HG03066 (cell line): ENCODE data around the gene PAIP2.
"Not testable (repeated sequence)": the region's sequence is repeated elsewhere in the genome, so short reads cannot be mapped to it uniquely, and the experiment has no call there.

ENCODE experiments used
- ATAC-seq: cut with Tn5 transposase; IDR thresholded peaks from one replicate; pipeline ENCODE4 v1.9.1; 2021; ENCODE audit warnings: low read depth; ENCODE audit not compliant: unreplicated experiment

The PAIP2 gene

DNA sequence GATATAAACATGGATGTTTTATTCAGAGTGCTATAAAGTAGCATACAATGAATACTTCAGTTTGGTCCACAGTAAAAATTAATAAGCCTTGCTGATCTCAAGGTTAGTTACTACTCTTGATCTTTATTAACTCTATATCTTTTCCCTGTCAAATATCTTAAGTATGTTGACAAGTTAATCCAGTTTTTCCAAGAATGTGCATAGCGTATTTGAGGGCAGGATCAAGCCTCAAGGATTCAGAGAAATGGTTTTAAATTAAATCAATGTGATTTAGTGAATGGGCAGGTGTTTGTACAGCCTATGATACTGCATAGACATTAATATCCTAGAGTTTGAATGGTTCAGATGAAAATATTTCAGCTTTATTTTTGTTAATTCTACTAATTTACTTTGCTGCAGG, 27.4 kb upstream of the PAIP2 start:
- ATAC-seq = no peak

DNA sequence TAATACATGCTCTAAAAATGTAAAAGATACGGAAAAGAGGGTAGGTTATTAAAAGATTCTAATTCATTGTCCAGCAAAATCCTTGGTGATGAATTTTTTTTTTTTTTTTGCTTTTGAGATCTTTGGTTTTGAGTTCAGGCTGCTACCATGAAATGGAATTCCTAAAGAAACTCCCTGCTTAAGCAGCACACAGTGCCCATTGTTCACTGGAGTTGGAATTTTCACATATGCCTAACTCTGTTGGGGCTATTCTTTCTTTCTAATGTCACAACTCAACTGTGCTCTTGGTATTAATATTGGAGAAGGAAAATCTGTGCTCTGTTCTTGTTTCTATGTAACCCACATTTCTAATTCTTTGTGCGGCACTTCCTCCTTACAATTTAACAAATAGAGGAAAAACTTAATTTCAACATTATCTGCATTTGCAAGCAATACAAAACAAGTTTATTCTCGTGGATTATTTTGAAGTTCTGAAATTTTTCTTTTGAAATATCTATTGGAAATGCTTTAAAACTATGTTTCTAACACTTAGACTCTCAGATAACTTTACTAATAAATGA, 26.5 kb upstream of the PAIP2 start:
- ATAC-seq = no peak

DNA sequence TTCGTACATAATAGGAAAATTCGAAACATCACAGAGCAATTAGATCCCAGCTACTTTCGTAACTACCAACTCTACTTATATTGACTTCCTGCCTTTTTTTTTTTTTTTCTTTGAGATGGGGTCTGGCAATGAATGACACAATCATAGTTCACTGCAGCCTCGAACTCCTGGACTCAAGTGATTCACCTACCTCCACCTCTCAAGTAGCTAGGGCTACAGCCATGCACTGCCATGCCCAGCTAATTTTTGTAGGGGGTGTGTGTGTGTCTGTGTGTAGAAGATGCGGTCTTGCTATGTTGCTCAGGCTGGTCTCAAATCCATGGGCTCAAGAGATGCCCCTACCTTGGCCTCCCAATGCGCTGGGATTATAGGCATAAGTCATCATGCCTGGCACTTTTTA, 5.8 kb upstream of the PAIP2 start:
- no peak for ATAC-seq

DNA sequence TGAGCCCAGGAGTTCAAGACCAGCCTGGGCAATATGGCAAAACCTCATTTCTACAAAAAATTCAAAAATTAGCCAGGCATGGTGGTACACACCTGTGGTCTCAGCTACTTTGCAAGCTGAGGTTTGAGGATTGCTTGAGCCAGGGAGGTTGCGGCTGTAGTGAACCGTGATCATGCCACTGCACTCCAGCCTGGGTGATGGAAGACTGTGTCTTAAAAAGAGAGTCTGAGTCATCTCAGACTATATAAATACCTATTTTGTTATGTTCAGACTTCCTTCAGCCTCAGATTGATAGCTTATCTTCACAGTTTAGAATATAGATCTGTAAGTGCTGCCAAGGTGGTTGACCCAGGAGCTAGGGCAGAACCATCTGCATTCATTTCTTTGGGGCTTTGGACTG, 1.6 kb upstream of the PAIP2 start:
- ATAC-seq = no peak

DNA sequence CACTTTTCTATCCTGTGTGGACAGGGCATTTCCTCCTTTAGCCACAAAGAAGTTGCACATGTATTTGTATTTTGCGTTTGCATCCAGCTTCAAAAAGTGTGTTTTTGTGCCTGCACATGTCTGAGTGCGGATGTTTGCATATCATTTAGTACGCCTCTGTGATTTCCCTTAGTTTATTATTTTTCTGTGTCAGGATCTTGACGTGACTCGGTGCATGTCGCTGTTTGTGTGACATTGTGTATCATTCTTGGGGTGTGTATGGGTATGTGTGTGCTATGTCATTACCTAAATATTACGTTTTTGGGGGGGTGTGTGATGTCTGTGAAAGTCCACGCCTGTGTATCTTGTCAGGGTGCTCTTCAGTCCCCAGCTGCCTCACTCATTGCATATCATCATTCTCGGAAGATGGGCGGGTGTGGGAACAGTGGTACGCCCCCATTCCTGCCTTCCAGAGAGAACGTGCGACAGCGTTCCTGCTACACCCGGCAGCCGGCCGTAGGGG, 416 bp upstream of the PAIP2 start:
- ATAC-seq = no peak

DNA sequence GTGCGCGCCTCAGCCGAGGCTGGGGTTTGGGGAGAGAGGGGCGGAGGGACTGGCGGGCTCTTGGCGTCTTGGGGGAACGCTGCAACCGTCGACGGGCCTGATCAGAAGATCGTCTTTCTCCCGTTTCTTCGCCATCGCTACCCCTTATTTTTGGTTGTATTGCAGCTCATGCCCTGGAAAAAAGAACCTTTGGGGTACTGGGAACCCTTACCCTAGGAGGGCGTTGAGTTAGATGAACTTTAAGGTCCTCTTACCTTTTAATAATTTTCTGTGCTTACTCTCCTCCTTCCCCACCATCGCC, 719 bp downstream of the PAIP2 start:
- ATAC-seq = no peak

DNA sequence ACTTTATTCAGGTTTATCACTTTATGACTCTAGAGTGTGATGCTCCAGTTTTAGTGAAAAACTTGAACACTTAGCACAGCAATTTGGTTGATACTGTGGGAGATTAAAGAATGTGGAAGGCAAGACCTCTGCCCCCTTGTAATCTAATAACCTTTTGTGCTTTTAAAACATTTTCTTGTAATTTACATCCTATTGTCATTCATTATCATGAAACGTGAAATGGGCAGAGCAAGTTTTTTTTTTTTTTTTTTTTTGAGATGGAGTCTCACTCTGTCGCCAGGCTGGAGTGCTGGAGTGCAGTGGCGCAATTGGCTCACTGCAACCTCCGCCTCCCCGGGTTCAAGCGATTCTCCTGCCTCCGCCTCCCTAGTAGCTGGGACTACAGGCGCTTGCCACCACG, 1.8 kb downstream of the PAIP2 start:
- ATAC-seq = no peak

DNA sequence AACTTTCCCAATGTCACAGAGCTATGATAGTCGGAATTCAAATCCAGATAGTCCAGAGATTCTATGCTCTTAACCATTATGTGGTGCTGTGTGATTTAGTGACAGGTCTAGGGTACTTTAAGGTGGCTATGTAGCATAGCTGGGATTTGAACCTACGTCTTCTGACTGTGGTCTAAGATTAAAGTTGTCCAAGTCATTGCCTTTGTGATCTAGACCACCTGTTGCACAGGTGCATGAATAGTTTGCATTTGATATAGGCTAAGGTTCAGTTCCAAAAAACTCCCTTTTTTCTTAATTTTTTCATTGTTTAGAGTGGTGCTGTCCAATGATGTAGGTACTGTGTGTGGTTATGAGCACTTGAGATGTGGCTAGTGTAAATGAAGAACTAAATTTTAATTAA, 2.5 kb downstream of the PAIP2 start:
- ATAC-seq = no peak

DNA sequence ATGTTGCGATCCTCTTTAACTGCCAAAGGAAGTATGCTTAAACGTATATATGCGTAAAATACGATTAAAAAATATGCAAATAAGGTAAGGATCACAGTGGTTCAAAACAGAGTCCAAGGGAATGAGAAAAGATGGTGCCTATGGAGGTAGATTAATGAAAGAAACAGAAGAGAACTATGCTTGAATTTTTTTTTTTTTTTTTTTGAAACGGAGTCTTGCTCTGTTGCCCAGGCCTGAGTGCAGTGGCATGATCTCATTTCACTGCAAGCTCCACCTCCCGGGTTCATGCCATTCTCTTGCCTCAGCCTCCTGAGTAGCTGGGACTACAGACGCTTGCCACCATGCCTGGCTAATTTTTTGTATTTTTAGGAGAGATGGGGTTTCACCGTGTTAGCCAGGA, 3.8 kb downstream of the PAIP2 start:
- ATAC-seq = not testable (repeated sequence)

DNA sequence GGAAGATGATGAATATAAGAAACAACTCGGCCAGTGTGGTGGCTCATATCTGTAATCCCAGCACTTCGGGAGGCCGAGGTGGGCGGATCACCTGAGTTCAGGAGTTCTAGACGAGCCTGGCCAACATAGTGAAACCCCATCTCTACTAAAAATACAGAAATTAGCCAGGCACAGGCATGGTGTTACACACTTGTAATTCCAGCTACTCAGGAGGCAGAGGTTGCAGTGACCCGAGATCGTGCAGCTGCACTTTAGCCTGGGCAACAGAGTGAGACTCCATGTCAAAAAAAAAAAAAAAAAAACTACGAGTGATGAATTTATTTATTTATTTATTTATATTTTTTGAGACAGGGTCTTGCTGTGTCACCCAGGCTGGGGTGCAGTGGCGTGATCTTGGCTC, 6.2 kb downstream of the PAIP2 start:
- not testable (repeated sequence) for ATAC-seq

DNA sequence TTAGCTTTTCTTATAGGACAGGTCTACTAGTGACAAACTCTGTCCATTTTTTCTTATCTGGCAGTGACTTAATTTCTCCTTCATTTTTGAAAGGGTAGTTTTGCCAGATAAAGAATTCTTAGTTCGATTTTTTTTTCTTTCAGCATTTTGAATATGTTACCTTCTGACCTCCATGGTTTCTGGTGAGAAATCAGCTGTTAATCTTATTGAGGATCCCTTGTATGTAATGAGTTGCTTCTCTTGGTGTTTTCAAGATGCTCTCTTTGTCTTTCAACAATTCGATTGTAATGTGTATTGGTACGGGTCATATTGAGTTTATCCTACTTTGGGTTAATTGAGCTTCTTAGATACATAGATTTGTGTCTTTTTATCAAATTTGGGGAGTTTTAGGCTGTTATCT, 12.5 kb downstream of the PAIP2 start:
- no peak for ATAC-seq

DNA sequence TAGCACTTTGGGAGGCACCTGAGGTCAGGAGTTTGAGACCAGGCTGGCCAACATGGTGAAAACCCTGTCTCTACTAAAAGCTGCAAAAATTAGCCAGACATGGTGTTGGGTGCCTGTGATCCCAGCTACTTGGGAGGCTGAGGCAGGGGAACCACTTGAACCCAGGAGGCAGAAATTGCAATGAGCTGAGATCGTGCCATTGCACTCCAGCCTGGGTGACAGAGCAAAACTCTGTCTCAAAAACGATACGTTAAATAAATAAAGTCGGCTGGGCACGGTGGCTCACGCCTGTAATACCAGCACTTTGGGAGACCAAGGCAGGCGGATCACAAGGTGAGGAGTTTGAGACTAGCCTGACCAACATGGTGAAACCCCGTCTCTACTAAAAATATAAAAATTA, 14.2 kb downstream of the PAIP2 start:
- ATAC-seq = not testable (repeated sequence)

DNA sequence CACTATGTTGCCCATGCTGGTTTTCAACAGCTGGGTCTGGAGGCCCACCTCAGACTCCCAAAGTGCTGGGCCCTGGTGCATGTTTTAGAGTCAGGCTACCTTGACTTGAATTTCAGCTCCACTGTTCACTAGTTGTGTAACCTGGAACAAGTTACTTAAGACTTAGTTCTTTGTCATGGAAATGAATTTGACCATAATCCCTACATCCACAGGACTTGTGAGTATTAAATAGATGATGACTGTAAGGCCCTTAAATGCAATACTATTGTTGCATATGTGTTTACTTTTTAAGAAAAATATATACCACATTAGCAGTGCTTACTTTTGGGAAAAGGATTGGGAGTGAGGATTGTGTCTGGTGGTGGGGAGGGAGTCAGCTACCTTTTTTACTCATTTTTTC, 16.4 kb downstream of the PAIP2 start:
- no peak for ATAC-seq

DNA sequence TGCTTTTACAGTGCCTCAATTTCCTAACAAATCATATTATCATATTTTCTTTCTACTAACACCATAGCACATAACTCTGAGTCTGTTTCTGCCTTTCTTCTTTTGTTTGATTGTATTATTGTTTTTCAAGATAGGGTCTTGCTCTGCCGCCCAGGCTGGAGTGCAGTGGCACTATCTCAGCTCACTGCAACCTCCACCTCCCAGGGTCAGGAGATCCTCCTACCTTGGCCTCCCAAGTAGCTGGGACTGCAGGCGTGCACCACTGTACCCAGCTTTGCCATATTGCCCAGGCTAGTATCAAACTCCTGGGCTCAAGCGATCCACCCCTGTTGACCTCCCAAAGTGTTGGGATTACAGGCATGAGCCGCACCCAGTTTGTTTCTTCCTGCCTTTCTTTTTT, 18.7 kb downstream of the PAIP2 start:
- no peak for ATAC-seq

DNA sequence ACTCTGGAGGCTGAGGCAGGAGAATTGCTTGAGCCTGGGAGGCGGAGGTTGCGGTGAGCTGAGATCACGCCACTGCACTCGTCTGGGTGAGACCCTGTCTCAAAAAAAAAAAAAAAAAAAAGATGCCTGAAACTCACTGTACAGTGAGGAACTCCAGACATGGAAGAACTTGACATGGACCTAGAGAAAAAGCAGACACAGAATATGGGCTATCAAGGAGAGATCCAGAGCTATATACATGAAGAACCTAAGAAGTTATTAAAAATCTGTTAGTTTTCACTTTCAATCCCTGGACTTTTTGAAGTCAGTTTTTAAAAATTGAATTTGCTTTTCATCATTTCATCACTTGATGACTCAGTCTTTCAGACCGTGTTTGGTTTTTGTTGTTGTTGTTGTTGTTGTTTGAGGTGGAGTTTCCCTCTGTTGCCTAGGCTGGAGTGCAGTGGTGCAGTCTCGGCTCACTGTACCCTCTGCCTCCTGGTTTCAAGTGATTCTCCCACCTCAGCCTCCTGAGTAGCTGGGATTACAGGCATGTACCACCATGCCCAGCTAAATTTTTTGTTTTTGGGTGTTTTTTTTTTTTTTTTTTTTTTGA, 20.3 kb downstream of the PAIP2 start:
- no peak for ATAC-seq

DNA sequence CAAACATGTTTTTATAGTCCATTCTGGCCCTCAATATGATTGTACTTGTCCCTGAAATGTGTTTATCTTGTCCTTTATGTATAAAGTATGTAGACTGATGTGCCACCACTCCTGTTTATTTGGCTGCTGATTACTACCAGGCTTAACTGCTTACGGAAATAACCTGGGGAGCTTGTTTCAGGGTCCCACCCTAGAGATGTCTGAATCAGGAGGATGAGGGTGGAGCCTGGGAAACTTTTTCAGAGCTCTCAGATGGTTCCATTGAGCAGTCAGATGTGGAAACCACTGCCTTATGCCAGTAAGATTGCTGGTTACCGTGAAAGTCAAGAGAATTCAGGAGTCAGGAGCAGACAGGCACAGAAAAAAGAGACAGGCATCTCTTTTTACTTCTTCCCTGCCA, 22.3 kb downstream of the PAIP2 start:
- no peak for ATAC-seq

DNA sequence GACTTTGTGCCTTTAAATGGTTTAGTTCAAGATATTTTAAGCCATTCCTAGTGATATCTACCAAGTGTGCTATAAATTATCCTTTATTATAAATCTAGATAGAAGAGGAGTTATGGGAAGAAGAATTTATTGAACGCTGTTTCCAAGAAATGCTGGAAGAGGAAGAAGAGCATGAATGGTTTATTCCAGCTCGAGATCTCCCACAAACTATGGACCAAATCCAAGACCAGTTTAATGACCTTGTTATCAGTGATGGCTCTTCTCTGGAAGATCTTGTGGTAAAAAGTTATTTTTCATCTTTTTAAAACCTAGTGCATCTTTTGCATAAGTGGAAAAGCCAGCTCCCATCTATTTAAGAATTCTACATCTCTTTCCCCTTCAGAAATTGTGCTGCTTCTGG, 22.8 kb downstream of the PAIP2 start:
- no peak for ATAC-seq

DNA sequence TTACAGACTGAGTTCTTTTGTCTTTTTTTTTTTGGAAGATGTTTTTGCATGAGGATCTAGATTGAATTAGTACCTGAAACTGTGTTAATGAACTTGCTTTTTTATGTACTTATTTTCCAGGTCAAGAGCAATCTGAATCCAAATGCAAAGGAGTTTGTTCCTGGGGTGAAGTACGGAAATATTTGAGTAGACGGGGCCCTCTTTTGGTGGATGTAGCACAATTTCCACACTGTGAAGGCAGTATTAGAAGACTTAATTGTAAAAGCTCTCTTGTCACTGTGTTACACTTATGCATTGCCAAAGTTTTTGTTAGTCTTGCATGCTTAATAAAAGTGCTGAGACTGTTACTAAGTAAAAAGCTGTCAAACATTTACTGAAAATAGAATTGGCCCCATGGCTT, 27.0 kb downstream of the PAIP2 start:
- no peak for ATAC-seq

DNA sequence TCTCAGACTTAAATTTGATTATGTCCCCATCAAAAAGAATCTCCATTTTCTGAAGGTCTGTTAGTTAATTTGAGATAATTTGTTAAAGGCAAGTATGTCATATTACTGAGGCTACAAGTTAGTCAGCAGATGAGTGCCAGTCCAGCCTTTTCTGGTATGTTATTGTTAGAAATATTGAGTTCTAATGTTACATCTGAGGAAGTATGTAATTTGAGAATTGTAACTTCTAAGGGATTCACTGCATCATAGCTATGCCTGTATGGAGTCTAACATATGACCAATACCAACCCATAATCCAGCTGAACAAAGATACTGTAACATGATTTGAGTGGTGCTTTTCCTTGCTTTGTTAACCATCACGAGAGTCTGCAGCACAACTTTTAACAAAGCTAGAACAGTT, 27.5 kb downstream of the PAIP2 start:
- ATAC-seq = no peak

DNA sequence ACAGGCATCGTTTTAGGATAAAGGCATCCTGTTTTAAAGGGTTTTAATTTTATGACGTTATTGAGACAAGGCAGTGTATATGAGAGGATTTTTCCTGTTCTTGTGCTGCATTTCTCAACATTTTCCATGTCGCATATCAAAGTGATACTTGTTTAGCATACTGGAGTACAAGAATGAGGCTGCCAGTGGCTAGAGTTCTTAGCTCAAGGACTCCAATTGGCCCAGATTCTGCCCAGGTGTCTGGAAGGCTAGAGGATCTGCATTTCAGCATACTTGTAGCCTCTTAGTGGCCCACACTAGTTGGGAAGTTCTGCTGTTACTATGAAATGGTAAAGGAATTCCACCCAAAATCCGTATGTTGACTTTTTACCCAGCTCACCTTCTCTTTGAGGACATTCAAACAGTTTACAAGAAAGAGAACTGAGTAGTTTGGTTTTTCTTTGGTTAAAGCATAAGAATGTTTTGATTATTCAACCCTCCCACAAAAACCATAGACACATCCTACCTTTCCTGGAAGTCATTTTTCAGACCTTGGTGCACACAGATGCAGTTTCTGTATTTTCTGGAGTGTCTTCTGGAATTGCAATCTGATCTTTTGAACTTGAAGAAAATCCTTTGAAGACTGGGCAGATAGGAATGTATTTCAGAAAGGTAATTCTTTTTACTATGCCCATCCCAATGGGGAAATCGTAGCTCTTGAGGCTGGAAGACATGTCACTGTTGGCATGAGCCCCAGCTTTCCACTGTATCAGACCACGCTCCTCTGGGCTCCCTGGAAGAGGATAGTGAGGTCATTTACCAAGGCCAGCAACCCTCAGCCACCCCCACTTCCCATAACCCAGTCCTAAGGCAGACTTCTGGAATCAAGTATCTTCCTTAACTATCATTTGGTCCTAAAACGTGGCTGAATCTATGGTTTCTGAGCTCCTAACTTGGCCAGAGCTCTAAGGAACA, 30.1 kb downstream of the PAIP2 start:
- no peak for ATAC-seq

DNA sequence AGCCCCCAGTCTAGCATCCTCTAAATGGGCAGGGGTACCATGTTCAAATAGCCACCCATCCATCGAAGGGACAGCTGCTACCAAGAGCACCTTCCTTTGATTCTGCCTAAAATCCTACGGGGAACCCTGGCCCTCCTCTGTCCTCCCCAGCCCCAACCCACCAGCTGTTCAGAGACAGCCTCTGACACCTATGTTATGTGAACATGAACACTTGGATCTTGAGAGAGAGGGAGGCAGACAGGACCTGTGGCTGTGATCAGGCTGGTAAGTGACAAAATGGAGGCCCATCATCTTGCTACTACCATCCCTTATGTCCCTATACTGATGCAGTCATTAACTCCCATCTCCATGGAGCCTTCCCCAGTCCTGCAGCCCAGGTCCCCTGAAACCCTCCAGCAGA, 33.3 kb downstream of the PAIP2 start:
- ATAC-seq = no peak

DNA sequence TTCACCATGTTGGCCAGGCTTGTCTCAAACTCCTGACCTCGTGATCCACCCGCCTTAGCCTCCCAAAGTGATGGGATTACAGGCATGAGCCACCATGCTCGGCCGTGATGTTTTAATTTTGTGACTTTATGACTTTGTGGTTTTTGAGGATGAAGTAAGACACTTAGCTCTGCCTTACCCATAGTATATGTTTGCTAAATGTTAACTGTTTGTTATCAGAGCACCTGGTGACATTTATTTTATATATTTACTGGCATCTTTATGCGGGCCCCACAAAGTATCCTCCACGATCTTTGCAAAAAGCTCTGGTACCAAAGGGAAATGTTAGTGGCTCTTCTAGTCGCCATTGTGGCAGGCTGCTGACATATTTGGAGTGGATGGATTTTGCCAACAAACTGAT, 34.7 kb downstream of the PAIP2 start:
- no peak for ATAC-seq
